Vagina (tissue), 2 donors: Measurements from ENCODE around the gene LYPD6. TPM values are rescaled to one million over a fixed set of nuclear protein-coding genes. Genes with fewer than 3 reads are reported as not detected.

Experiments
- DNase-seq, 2 donors: peaks; one replicate each; pipeline ENCODE4 v3.0.0-alpha.2; 2017; ENCODE audit errors: extremely low spot score in 2 of 2
- H3K27ac ChIP-seq: fragments of 200-600 bp; sonication (generic); one replicate; pipeline ENCODE4 v1.5.1; 2019
- H3K27me3 ChIP-seq: fragments of 200-600 bp; sonication (generic); one replicate; pipeline ENCODE4 v1.5.1; 2019
- H3K36me3 ChIP-seq, 2 donors: fragments of 200-600 bp; sonication (generic); one replicate each; pipeline ENCODE4 v1.5.1; 2017 to 2019
- H3K4me1 ChIP-seq: fragments of 200-600 bp; sonication (generic); one replicate; pipeline ENCODE4 v1.5.1; 2019
- H3K4me3 ChIP-seq, 2 donors: fragments of 200-600 bp; sonication (generic); 1 replicate in 1 of 2; 2 replicates in 1 of 2; pipeline ENCODE4 v1.5.1; 2016 to 2019
- H3K9me3 ChIP-seq: fragments of 200-600 bp; sonication (generic); one replicate; pipeline ENCODE4 v1.5.1; 2019
- POLR2A ChIP-seq, 2 donors: fragments of 450-650 bp; IDR thresholded peaks; one replicate each; pipeline ENCODE4 v1.6.1; 2017; ENCODE audit warnings: antibody characterized with exemption in 2 of 2, mild to moderate bottlenecking in 2 of 2, moderate library complexity in 2 of 2
- POLR2AphosphoS5 ChIP-seq, 2 donors: sonication (generic); formaldehyde crosslinking; IDR thresholded peaks; one replicate each; pipeline ENCODE4 v1.9.0; 2017; ENCODE audit warnings: antibody characterized with exemption in 2 of 2, mild to moderate bottlenecking in 2 of 2, low read depth in 1 of 2; ENCODE audit not compliant: insufficient read depth in 1 of 2
- intact Hi-C: fragments of 100-400 bp; cut with DNase I; formaldehyde crosslinking; loops from one replicate; pipeline ENCODE4 v1.15.1; 2023
- total RNA-seq: library from RNA; depleted of rRNA; stranded (reverse); fragments of >200 nt; gene quantifications from one replicate; pipeline ENCODE4 v1.2.3, GENCODE V29; 2016
- TF ChIP-seq, protein P1 (sequence below), 3 experiments: fragments of 450-650 bp in 2 of 3; fragments of 200-600 bp in 1 of 3; sonication (generic) in 1 of 3; IDR thresholded peaks; one replicate each; pipeline ENCODE4 v1.5.1; 2017 to 2019; ENCODE audit warnings: antibody characterized with exemption in 3 of 3, mild to moderate bottlenecking in 2 of 3, moderate library complexity in 2 of 3

LYPD6 gene
- total RNA-seq, 1 donor from 2014 or later, result 0.25 TPM

GRCh38 chr2:149420053-149420963 lies 89.9 kb downstream of the LYPD6 start:
- H3K27me3 ChIP-seq, result no peaks in the 10 kb centered on the region
- TF ChIP-seq POLR2AphosphoS5 (IDR thresholded peaks at IDR 0.05; ENCODE audit: insufficient read depth in 1 of 2, low read depth in 1 of 2) (no peak), POLR2A (IDR thresholded peaks at IDR 0.05) (no peak)
- TF ChIP-seq, protein P1, sequence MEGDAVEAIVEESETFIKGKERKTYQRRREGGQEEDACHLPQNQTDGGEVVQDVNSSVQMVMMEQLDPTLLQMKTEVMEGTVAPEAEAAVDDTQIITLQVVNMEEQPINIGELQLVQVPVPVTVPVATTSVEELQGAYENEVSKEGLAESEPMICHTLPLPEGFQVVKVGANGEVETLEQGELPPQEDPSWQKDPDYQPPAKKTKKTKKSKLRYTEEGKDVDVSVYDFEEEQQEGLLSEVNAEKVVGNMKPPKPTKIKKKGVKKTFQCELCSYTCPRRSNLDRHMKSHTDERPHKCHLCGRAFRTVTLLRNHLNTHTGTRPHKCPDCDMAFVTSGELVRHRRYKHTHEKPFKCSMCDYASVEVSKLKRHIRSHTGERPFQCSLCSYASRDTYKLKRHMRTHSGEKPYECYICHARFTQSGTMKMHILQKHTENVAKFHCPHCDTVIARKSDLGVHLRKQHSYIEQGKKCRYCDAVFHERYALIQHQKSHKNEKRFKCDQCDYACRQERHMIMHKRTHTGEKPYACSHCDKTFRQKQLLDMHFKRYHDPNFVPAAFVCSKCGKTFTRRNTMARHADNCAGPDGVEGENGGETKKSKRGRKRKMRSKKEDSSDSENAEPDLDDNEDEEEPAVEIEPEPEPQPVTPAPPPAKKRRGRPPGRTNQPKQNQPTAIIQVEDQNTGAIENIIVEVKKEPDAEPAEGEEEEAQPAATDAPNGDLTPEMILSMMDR (IDR thresholded peaks at IDR 0.05), result no peak
- no peak overlapping the region for H3K4me3 ChIP-seq
- no peak for DNase-seq
- H3K36me3 ChIP-seq, result no peaks in the 10 kb centered on the region
- intact Hi-C loops, result no loop called here
- H3K4me1 ChIP-seq, result no peaks in the 10 kb centered on the region
- no peaks in the 10 kb centered on the region for H3K9me3 ChIP-seq
- H3K27ac ChIP-seq, result no peak overlapping the region

DNA sequence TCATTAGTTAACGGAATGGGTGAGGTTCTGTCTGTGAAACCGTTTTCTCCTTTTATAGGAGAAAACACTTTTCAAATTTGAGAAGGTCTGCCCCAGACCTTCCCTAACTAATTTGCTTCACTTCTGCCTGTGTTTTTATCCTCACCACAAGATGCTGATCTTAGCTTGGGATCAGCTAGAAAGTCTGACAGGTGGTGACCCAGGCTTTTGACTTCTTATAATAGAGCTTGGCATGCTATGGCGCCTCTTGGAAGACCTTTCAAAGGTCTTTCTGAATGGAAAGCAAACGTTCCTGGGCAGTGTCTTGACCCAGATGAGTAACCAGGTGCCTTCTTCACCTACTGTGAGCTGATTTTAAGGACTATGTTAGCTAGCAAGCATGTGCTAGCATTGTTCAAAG lies 91.4 kb downstream of the LYPD6 start:
- Histone ChIP-seq H3K4me3 (no peak overlapping the region), H3K36me3 (no peaks in the 10 kb centered on the region), H3K4me1 (no peaks in the 10 kb centered on the region), H3K27ac (no peak overlapping the region), H3K27me3 (no peaks in the 10 kb centered on the region), H3K9me3 (no peaks in the 10 kb centered on the region)
- TF ChIP-seq POLR2AphosphoS5 (IDR thresholded peaks at IDR 0.05; ENCODE audit: insufficient read depth in 1 of 2, low read depth in 1 of 2), result no peak
- no peak for TF ChIP-seq POLR2A (IDR thresholded peaks at IDR 0.05)
- no peak for DNase-seq
- intact Hi-C loops, result no loop called here

- H3K9me3 ChIP-seq, result no peaks in the 10 kb centered on the region
- intact Hi-C loops, result no loop called here
- TF ChIP-seq POLR2AphosphoS5 (IDR thresholded peaks at IDR 0.05; ENCODE audit: insufficient read depth in 1 of 2, low read depth in 1 of 2) (no peak), POLR2A (IDR thresholded peaks at IDR 0.05) (no peak)
- TF ChIP-seq, protein P1 (IDR thresholded peaks at IDR 0.05), result no peak
- H3K27ac ChIP-seq, result no peak overlapping the region
- H3K4me3 ChIP-seq, result no peak overlapping the region
- no peaks in the 10 kb centered on the region for H3K27me3 ChIP-seq
- H3K36me3 ChIP-seq, result no peaks in the 10 kb centered on the region
- DNase-seq, result no peak
- no peaks in the 10 kb centered on the region for H3K4me1 ChIP-seq
Observed at GRCh38 chr2:149422337-149422990, 92.1 kb downstream of the LYPD6 start.

DNA sequence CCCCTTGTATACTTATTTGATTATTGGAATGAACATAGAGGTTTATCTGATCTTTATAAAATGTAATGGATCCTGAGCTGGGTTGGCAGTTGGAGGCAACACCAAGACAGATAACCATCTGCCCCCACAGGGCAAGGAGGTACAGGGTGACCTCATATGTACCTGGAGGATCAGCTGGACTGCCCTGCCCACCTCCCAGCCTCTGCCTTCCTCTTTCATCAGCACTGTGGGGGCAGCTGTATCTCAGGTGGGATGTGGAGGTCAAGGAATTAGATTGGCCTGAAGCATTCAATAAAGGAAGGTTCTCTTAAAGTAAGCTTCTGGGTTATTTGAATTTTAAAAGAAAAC lies 92.6 kb downstream of the LYPD6 start:
- Histone ChIP-seq H3K4me1 (no peaks in the 10 kb centered on the region), H3K36me3 (no peaks in the 10 kb centered on the region), H3K27me3 (no peaks in the 10 kb centered on the region), H3K9me3 (no peaks in the 10 kb centered on the region), H3K4me3 (no peak overlapping the region), H3K27ac (no peak overlapping the region)
- intact Hi-C loops, result no loop called here
- no peak for TF ChIP-seq POLR2A (IDR thresholded peaks at IDR 0.05)
- TF ChIP-seq POLR2AphosphoS5 (IDR thresholded peaks at IDR 0.05; ENCODE audit: insufficient read depth in 1 of 2, low read depth in 1 of 2), result no peak
- TF ChIP-seq, protein P1 (IDR thresholded peaks at IDR 0.05), result no peak
- DNase-seq, result no peak

- H3K27ac ChIP-seq, result no peak overlapping the region
- no peak overlapping the region for H3K4me3 ChIP-seq
- DNase-seq, result no peak
- TF ChIP-seq POLR2A (IDR thresholded peaks at IDR 0.05), result no peak
- no peak for TF ChIP-seq POLR2AphosphoS5 (IDR thresholded peaks at IDR 0.05; ENCODE audit: insufficient read depth in 1 of 2, low read depth in 1 of 2)
- TF ChIP-seq, protein P1 (IDR thresholded peaks at IDR 0.05), result no peak
- no peaks in the 10 kb centered on the region for H3K9me3 ChIP-seq
- H3K36me3 ChIP-seq, result no peaks in the 10 kb centered on the region
- intact Hi-C loops, result no loop called here
- H3K27me3 ChIP-seq, result no peaks in the 10 kb centered on the region
- H3K4me1 ChIP-seq, result no peaks in the 10 kb centered on the region
Observed at GRCh38 chr2:149423630-149424029, 93.2 kb downstream of the LYPD6 start.
